Panc1 (cell line): Measurements from ENCODE around the gene ARHGEF25.

Experiments
- POLR2AphosphoS5 ChIP-seq: IDR thresholded peaks from 2 replicates; pipeline ENCODE4 v1.6.1; 2012; ENCODE audit warnings: mild to moderate bottlenecking, low read depth, low read length, moderate library complexity
- TF ChIP-seq, protein P1 (sequence below): fragments of 450-650 bp; IDR thresholded peaks from 2 replicates; pipeline ENCODE4 v1.5.1; 2017; ENCODE audit warnings: mild to moderate bottlenecking

DNA sequence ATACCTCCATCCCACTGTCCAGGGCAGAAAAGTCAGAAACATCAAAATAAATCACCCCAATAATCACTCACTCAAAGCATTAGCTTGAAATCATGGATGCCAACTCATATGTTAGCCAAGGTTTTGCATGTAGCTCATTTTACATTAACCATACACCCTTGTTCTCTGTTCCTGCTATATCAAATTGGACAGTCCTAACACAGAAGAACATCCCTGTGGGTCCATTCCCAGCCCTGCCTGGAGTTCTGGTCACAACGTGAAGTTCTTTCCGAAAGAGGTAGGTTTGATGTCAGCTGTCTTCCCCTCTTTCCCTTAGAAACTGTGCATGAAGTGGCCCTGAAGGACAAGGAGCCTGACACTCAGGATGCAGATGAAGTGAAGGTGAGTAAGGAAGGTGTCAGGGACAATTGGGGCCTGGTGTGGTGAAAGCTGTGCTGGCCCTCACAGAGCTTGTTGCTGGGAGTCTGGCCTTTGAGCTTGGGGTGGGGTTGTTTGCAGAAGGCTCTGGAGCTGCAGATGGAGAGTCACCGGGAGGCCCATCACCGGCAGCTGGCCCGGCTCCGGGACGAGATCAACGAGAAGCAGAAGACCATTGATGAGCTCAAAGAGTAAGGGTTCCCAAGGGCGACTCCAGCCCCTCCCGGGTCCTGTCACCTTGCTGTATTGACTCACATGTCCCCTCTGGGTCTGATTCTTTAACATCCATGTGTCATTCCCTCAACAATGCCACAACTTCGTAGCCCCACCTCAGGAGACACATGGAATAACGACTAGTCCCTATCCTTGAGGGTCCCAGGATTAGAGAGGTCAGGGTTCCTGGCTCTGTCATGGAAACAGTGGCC lies 35.2 kb upstream of the ARHGEF25 start:
- no peak for TF ChIP-seq POLR2AphosphoS5
- TF ChIP-seq, protein P1, sequence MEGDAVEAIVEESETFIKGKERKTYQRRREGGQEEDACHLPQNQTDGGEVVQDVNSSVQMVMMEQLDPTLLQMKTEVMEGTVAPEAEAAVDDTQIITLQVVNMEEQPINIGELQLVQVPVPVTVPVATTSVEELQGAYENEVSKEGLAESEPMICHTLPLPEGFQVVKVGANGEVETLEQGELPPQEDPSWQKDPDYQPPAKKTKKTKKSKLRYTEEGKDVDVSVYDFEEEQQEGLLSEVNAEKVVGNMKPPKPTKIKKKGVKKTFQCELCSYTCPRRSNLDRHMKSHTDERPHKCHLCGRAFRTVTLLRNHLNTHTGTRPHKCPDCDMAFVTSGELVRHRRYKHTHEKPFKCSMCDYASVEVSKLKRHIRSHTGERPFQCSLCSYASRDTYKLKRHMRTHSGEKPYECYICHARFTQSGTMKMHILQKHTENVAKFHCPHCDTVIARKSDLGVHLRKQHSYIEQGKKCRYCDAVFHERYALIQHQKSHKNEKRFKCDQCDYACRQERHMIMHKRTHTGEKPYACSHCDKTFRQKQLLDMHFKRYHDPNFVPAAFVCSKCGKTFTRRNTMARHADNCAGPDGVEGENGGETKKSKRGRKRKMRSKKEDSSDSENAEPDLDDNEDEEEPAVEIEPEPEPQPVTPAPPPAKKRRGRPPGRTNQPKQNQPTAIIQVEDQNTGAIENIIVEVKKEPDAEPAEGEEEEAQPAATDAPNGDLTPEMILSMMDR, result no peak
